ENCODE measurements around the gene TLE1. TPM values are rescaled to one million over a fixed set of nuclear protein-coding genes. Genes with fewer than 3 reads are reported as not detected.

The TLE1 gene
- total and polyA plus RNA-seq, 2 of the 4 experiments (the other 2 are of a cell fraction), result 36.0 to 51.0 TPM

GRCh38 chr9:81610740-81611107 lies 78.6 kb downstream of the TLE1 start:
- Histone ChIP-seq H4K91ac (ENCODE audit: insufficient read depth, low read depth, low read length) (0 out of 2 replicates have a peak overlapping the region, but pooled peaks have one; percentile 12), H3K27ac (ENCODE audit: insufficient read depth, low read length) (no peak overlapping the region), H4K20me1 (ENCODE audit: insufficient read depth, low read length) (no peaks in the 10 kb centered on the region), H3K9ac (ENCODE audit: low read depth, low read length) (no peak overlapping the region), H2BK15ac (ENCODE audit: low read depth, low read length) (no peak overlapping the region), H4K8ac (ENCODE audit: low read depth in 2 of 2, low read length in 2 of 2) (no peak overlapping the region), H3K4me3 (ENCODE audit: insufficient read depth, low read depth, low read length) (no peak overlapping the region), H2BK5ac (ENCODE audit: low read depth, low read length, poor library complexity, severe bottlenecking) (no peak overlapping the region), H3K4ac (ENCODE audit: low read depth, low read length) (no peak overlapping the region), H3K4me2 (ENCODE audit: low read depth, low read length) (no peak overlapping the region), H3K4me1 (ENCODE audit: control insufficient read depth, insufficient read depth, low read length) (peaks cover 16% of the 10 kb centered on the region), H3K18ac (ENCODE audit: low read depth, low read length) (peak overlapping the region; percentile 18; the same call in 1 of the 2 replicates), H2BK20ac (ENCODE audit: low read depth, low read length) (peak overlapping the region; percentile 12; the same call in 1 of the 2 replicates), H3K56ac (ENCODE audit: extremely low read depth, insufficient read depth, low read length) (no peak overlapping the region), H2AFZ (replicated peaks; ENCODE audit: low read length, poor library complexity) (no peak overlapping the region), H2AK9ac (replicated peaks; ENCODE audit: low read depth, low read length, poor library complexity) (no peak overlapping the region), H4K5ac (ENCODE audit: low read depth, low read length) (no peak overlapping the region), H3K9me3 (ENCODE audit: control insufficient read depth, insufficient read depth, low read length) (no peaks in the 10 kb centered on the region), H3K79me1 (ENCODE audit: low read depth in 1 of 2, low read length in 2 of 2) (peaks cover 4 to 17% of the 10 kb centered on the region in 2 experiments; a peak in 2 of 4 replicates), H3K23ac (ENCODE audit: low read depth, low read length) (no peak overlapping the region), H2AK5ac (ENCODE audit: low read depth, low read length) (no peak overlapping the region), H3K36me3 (ENCODE audit: control insufficient read depth, insufficient read depth, low read length) (peaks cover 43% of the 10 kb centered on the region), H3K9me1 (ENCODE audit: insufficient read depth, low read length) (peaks cover 7% of the 10 kb centered on the region; the same call in 1 of the 2 replicates), H3K14ac (replicated peaks; ENCODE audit: low read depth, low read length) (no peak overlapping the region), H2BK120ac (ENCODE audit: low read depth, low read length) (no peak overlapping the region), H3K27me3 (ENCODE audit: control insufficient read depth, insufficient read depth, low read length) (no peaks in the 10 kb centered on the region)
- BruUV-seq (replicated peaks), result no TSS peak
- WGBS, 2 experiments (ENCODE audit: extremely low coverage in 2 of 2, insufficient read length in 1 of 2), result no CpG with 5 or more reads among the region's 4 CpGs
- intact Hi-C loops (cut with micrococcal nuclease) (loop anchor here (5.0 kb wide), 1 partner anchor 77 kb away; the partner anchor contains the start of gene TLE1), dilution Hi-C loops (cut with HindIII; ENCODE audit: low sequenced_read_pairs, unreplicated experiment) (no loop called here), in situ Hi-C loops (cut with MboI; ENCODE audit: low sequenced_read_pairs) (no loop called here)
- POLR2A ChIA-PET (ENCODE audit: unreplicated experiment), result no interaction called here
- DNase-seq, result no peak
- CTCF ChIA-PET, result no interaction called here
- no peak for TF ChIP-seq MXI1 (IDR thresholded peaks at IDR 0.05; ENCODE audit: borderline replicate concordance, low read depth, low read length)
- TF ChIP-seq RCOR1 (IDR thresholded peaks at IDR 0.05; ENCODE audit: insufficient replicate concordance, low read length), result no peak
- TF ChIP-seq CEBPB (IDR thresholded peaks at IDR 0.05; ENCODE audit: low read depth, low read length), result no peak
- no peak for ATAC-seq (ENCODE audit: low read depth)

Measured in IMR-90 (cell line).